HCT116 (cell line): ENCODE measurements around the gene PPP2CA. TPM values are rescaled to one million over a fixed set of nuclear protein-coding genes. Genes with fewer than 3 reads are reported as not detected.

Source experiments
- ATAC-seq: fragments of 200-7000 bp; cut with Tn5 transposase; 2 replicates; pipeline ENCODE4 v1.9.1; 2020; ENCODE audit warnings: mild to moderate bottlenecking, moderate library complexity
- BruUV-seq: library from RNA; stranded (reverse); fragments of 400-500 nt; replicated peaks from 2 replicates; lab custom pipeline; 2021; lab: Mats Ljungman, UMichigan
- CTCF ChIA-PET: fragments of 300-600 bp; sonication (Branson Sonifier 250); formaldehyde crosslinking; loops from one replicate; lab custom pipeline; 2021; ENCODE audit warnings: antibody characterized with exemption; lab: Charles Lee
- POLR2A ChIA-PET: fragments of 300-600, 350-600 bp; sonication (Branson Sonifier 250); formaldehyde crosslinking; loops from one replicate; lab custom pipeline; 2021; ENCODE audit warnings: antibody characterized with exemption; lab: Charles Lee
- RAD21 ChIA-PET, 2 experiments: fragments of 300-600 bp; sonication (Branson Sonifier 250); formaldehyde crosslinking; loops; one replicate each; lab custom pipeline; 2023; ENCODE audit warnings: low total read pairs in 2 of 2; ENCODE audit not compliant: uncharacterized antibody in 2 of 2, unreplicated experiment in 2 of 2, low non-redundant PET in 1 of 2; lab: Charles Lee
- DNase-seq: peaks from one replicate; pipeline ENCODE4 v3.0.0-alpha.2; 2010; ENCODE audit warnings: low read depth, low spot score
- H2AFZ ChIP-seq: fragments of 200-600 bp; shearing (Covaris generic), sonication (generic); 2 replicates; pipeline ENCODE4 v1.6.1; 2017; ENCODE audit warnings: low read depth, mixed run types, mixed read lengths, antibody characterized with exemption, low read length; ENCODE audit not compliant: poor library complexity, severe bottlenecking
- H3K27ac ChIP-seq: 2 replicates; pipeline ENCODE4 v1.5.1; 2012; ENCODE audit warnings: low read depth, low read length
- H3K27me3 ChIP-seq: fragments of 200-600 bp; sonication (generic); 2 replicates; pipeline ENCODE4 v1.6.1; 2016; ENCODE audit warnings: mixed run types, low read length, mixed read lengths; ENCODE audit not compliant: insufficient read depth
- H3K36me3 ChIP-seq, 2 experiments: fragments of 200-500 bp in 1 of 2; fragments of 200-600 bp in 1 of 2; sonication (Bioruptor generic) in 1 of 2; sonication (generic) in 1 of 2; 2 replicates each; pipeline versions ENCODE4 v1.5.1 to v1.6.1; 2014 to 2016; ENCODE audit warnings: low read length in 2 of 2, inconsistent platforms in 1 of 2, mixed read lengths in 1 of 2, mixed run types in 1 of 2; ENCODE audit not compliant: insufficient read depth in 2 of 2, control insufficient read depth in 1 of 2
- H3K4me1 ChIP-seq, 2 experiments: fragments of 200-600 bp in 1 of 2; sonication (generic) in 1 of 2; 2 replicates each; pipeline versions ENCODE4 v1.5.1 to v1.6.1; 2012 to 2017; ENCODE audit warnings: low read length in 2 of 2, inconsistent platforms in 1 of 2, mild to moderate bottlenecking in 1 of 2, mixed read lengths in 1 of 2, mixed run types in 1 of 2, moderate library complexity in 1 of 2; ENCODE audit not compliant: insufficient read depth in 2 of 2, control insufficient read depth in 1 of 2
- H3K4me2 ChIP-seq: fragments of 200-600 bp; sonication (generic); 2 replicates; pipeline ENCODE4 v1.6.1; 2017; ENCODE audit warnings: mixed run types, low read length, mixed read lengths
- H3K4me3 ChIP-seq, 2 experiments: fragments of 200-600 bp in 1 of 2; sonication (generic) in 1 of 2; replicated peaks in 1 of 2; 2 replicates each; pipeline ENCODE4 v1.5.1; 2011 to 2016; ENCODE audit warnings: low read length in 2 of 2, control low read depth in 1 of 2, low read depth in 1 of 2, mild to moderate bottlenecking in 1 of 2, mixed read lengths in 1 of 2, mixed run types in 1 of 2
- H3K79me2 ChIP-seq: fragments of 200-600 bp; sonication (generic); 2 replicates; pipeline ENCODE4 v1.6.1; 2017; ENCODE audit warnings: mild to moderate bottlenecking, mixed run types, low read length, moderate library complexity, mixed read lengths; ENCODE audit not compliant: insufficient read depth
- H3K9ac ChIP-seq: fragments of 200-600 bp; sonication (generic); 2 replicates; pipeline ENCODE4 v1.6.1; 2016; ENCODE audit warnings: low read length, mixed read lengths
- H3K9me2 ChIP-seq: fragments of 200-600 bp; sonication (generic), shearing (Covaris generic); 2 replicates; pipeline ENCODE4 v1.6.1; 2017; ENCODE audit warnings: mixed run types, mild to moderate bottlenecking, moderate library complexity; ENCODE audit not compliant: insufficient read depth
- H3K9me3 ChIP-seq, 2 experiments: fragments of 200-500 bp in 1 of 2; fragments of 200-600 bp in 1 of 2; sonication (Bioruptor generic) in 1 of 2; sonication (generic) in 1 of 2; 2 replicates each; pipeline ENCODE4 v1.6.1; 2014 to 2017; ENCODE audit warnings: low read length in 2 of 2, mixed read lengths in 2 of 2, inconsistent platforms in 1 of 2, low read depth in 1 of 2, mild to moderate bottlenecking in 1 of 2, mixed run types in 1 of 2, moderate library complexity in 1 of 2; ENCODE audit not compliant: control insufficient read depth in 1 of 2, insufficient read depth in 1 of 2
- H4K20me1 ChIP-seq: fragments of 200-600 bp; sonication (generic), shearing (Covaris generic); 2 replicates; pipeline ENCODE4 v1.6.1; 2017; ENCODE audit warnings: mixed run types, mild to moderate bottlenecking, moderate library complexity; ENCODE audit not compliant: insufficient read depth
- CBX3 ChIP-seq: IDR thresholded peaks from 2 replicates; pipeline ENCODE4 v1.6.1; 2012; ENCODE audit warnings: low read depth
- CEBPB ChIP-seq: IDR thresholded peaks from 2 replicates; pipeline ENCODE4 v1.6.1; 2012; ENCODE audit warnings: low read depth
- CTCF ChIP-seq, 3 experiments: fragments of 200-600 bp in 1 of 3; sonication (generic) in 1 of 3; IDR thresholded peaks in 2 of 3; conservative IDR thresholded peaks in 1 of 3; 2 replicates each; pipeline ENCODE4 v1.5.1; 2012 to 2017; ENCODE audit warnings: low read depth in 2 of 3, low read length in 2 of 3, antibody characterized with exemption in 1 of 3, borderline replicate concordance in 1 of 3, control low read depth in 1 of 3, mild to moderate bottlenecking in 1 of 3, mixed read lengths in 1 of 3, mixed run types in 1 of 3, moderate library complexity in 1 of 3; ENCODE audit not compliant: insufficient read depth in 1 of 3
- EGR1 ChIP-seq: IDR thresholded peaks from 2 replicates; pipeline ENCODE4 v1.6.1; 2012; ENCODE audit warnings: low read depth
- EZH2phosphoT487 ChIP-seq: fragments of 200-600 bp; IDR thresholded peaks from 2 replicates; pipeline ENCODE4 v1.6.1; 2018; ENCODE audit warnings: antibody characterized with exemption, borderline replicate concordance
- FOSL1 ChIP-seq: IDR thresholded peaks from 2 replicates; pipeline ENCODE4 v1.6.1; 2012; ENCODE audit warnings: low read depth
- JUND ChIP-seq: IDR thresholded peaks from 2 replicates; pipeline ENCODE4 v1.6.1; 2012
- MAX ChIP-seq: IDR thresholded peaks from 2 replicates; pipeline ENCODE4 v1.6.1; 2012
- POLR2AphosphoS5 ChIP-seq: IDR thresholded peaks from 2 replicates; pipeline ENCODE4 v1.6.1; 2011; ENCODE audit warnings: mild to moderate bottlenecking, low read depth, low read length, moderate library complexity
- RAD21 ChIP-seq: IDR thresholded peaks from 2 replicates; pipeline ENCODE4 v1.6.1; 2012; ENCODE audit warnings: low read depth, mild to moderate bottlenecking
- REST ChIP-seq: IDR thresholded peaks from 2 replicates; pipeline ENCODE4 v1.6.1; 2012; ENCODE audit warnings: low read depth
- SIN3A ChIP-seq: IDR thresholded peaks from 2 replicates; pipeline ENCODE4 v1.6.1; 2012; ENCODE audit warnings: low read depth
- SP1 ChIP-seq: IDR thresholded peaks from 2 replicates; pipeline ENCODE4 v1.6.1; 2012; ENCODE audit warnings: low read depth
- TCF7L2 ChIP-seq: IDR thresholded peaks from 2 replicates; pipeline ENCODE4 v1.7.0; 2011; ENCODE audit warnings: borderline replicate concordance, inconsistent platforms; ENCODE audit not compliant: insufficient read depth, insufficient read length; ENCODE audit errors: extremely low read depth
- YY1 ChIP-seq: IDR thresholded peaks from 2 replicates; pipeline ENCODE4 v1.6.1; 2011; ENCODE audit warnings: low read length, low read depth, moderate library complexity, mild to moderate bottlenecking; ENCODE audit not compliant: insufficient replicate concordance; ENCODE audit errors: extremely low read depth
- ZFX ChIP-seq: fragments of 450-650 bp; IDR thresholded peaks from 2 replicates; pipeline ENCODE4 v1.6.1; 2017
- ZNF274 ChIP-seq: fragments of 200-500 bp; sonication (Bioruptor generic); IDR thresholded peaks from 2 replicates; pipeline ENCODE4 v1.6.1; 2014; ENCODE audit warnings: mild to moderate bottlenecking, low read depth, low read length, inconsistent platforms
- intact Hi-C: fragments of 100-400 bp; cut with micrococcal nuclease; formaldehyde crosslinking; loops from 2 replicates; pipeline ENCODE4 v1.10.0; 2022
- total RNA-seq: library from RNA; stranded (reverse); gene quantifications from one replicate; pipeline ENCODE4 v1.2.1, GENCODE V29; 2021; ENCODE audit not compliant: unreplicated experiment

Gene PPP2CA
- total RNA-seq, 1 experiment from 2014 or later = 167 TPM

DNA sequence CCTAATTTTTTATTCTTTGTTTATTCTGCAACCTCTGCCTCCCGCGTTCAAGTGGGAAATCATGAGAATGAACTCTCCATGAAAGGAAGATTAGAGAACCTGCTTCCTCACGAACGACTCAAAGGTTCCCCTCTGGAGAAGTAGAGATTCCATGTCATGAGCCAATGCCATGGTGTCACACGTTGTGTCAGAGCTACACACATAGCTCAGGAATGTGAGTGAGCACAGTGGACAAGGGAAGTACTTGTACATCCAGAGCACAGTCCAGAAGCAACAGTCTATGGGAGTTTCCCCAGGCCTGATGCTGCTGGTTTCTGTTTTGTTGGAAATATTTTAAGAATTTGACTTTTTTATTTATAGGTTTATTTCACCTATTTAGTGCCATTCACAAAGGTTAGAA is 26.8 kb upstream of the PPP2CA start (continued):
- TF ChIP-seq SIN3A (no peak), ZNF274 (no peak)

- intact Hi-C loops = no loop called here
- no peak overlapping the region for H2AFZ ChIP-seq
- H3K9me3 ChIP-seq = no peaks in the 10 kb centered on the region
- no peak overlapping the region for H3K4me3 ChIP-seq
- H3K27me3 ChIP-seq = no peaks in the 10 kb centered on the region
- ChIA-PET CTCF (no interaction called here), RAD21 (no interaction called here)
- BruUV-seq = no TSS peak
- DNase-seq = no peak
- no peaks in the 10 kb centered on the region for H3K9me2 ChIP-seq
- TF ChIP-seq CBX3 = no peak
- TF ChIP-seq EZH2phosphoT487 = no peak
- TF ChIP-seq POLR2AphosphoS5 = no peak
- TF ChIP-seq ZNF274 = no peak
- TF ChIP-seq CTCF (IDR thresholded peaks at IDR 0.05 in 2 of 3, conservative IDR thresholded peaks at IDR 0.05 in 1 of 3; ENCODE audit: borderline replicate concordance in 1 of 3, insufficient read depth in 1 of 3, low read depth in 2 of 3, low read length in 2 of 3) = no peak
- TF ChIP-seq CEBPB = no peak
- TF ChIP-seq YY1 = no peak
- no peak for TF ChIP-seq ZFX
- no peak for TF ChIP-seq REST
- no peak for TF ChIP-seq SIN3A
- no peak for TF ChIP-seq JUND
- TF ChIP-seq SP1 = no peak
- no peak for TF ChIP-seq FOSL1
- no peak for TF ChIP-seq RAD21
- no peak for TF ChIP-seq EGR1
- no peak for TF ChIP-seq MAX
- no peak for TF ChIP-seq TCF7L2
- TF ChIP-seq, all 23 proteins: peak for 0
- no peak overlapping the region for H3K4me2 ChIP-seq
- no peak overlapping the region for H3K9ac ChIP-seq
- H3K4me1 ChIP-seq = peaks cover 12 to 40% of the 10 kb centered on the region in 2 experiments
- POLR2A ChIA-PET = interaction anchor here (0.8 kb wide), 1 partner anchor 25 kb away, joined by 3 read pairs; the partner anchor contains the start of gene PPP2CA
- H4K20me1 ChIP-seq = no peaks in the 10 kb centered on the region
- no peaks in the 10 kb centered on the region for H3K79me2 ChIP-seq
- ATAC-seq = no peak
- H3K27ac ChIP-seq = no peak overlapping the region
- H3K36me3 ChIP-seq = no peaks in the 10 kb centered on the region
Measured at GRCh38 chr5:134250949-134251348, 25.1 kb upstream of the PPP2CA start.
